Activated T-helper 1 cell treated with anti-CD3 and anti-CD28 coated beads, Interleukin-2, amount 50 U/mL, for 16 hours (primary cell): ENCODE results near the gene NGEF.

ENCODE experiments used
- DNase-seq, 2 donors: peaks; one replicate each; pipeline ENCODE4 v3.0.0-alpha.2; 2020; ENCODE audit warnings: low read depth in 1 of 2, low spot score in 1 of 2

Gene NGEF

DNA sequence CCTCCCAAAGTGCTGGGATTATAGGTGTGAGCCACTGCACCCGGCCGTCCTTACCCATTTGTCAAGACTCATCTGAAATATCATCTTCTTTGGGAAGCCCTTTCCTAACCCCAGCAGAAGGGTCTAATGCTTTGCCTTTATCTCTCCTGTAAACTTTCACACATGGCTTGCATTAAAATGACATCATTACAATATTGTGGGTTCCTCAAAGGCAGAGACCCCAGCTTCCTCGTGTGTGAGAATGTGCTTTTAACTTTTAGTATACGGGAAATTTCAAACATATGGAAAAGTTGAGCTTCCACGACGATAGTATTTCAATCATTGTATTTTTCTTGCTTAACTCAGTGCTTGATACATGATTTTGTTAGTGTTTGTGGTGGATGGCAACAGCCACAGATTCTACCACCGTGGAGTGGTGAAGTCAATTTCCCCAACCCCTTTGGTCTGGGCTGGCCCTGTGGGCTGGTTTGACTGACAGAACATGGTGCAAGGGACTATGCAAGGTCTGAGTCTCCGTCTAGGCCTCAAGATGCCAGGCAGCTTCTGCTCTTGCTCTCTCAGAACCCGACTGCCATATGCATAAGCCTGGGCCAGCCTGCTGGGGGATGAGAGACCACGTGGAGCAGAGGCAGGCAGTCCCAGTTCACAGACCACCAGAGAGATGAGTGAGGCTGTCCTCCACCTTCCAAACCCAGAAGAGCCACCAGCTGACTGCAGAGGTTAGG, 39.9 kb downstream of the NGEF start:
- DNase-seq: no peak

- no peak for DNase-seq
Measured at GRCh38 chr2:232971744-232972143, 41.3 kb downstream of the NGEF start.

GRCh38 chr2:232970051-232970450, 43.0 kb downstream of the NGEF start:
- DNase-seq: no peak

DNA sequence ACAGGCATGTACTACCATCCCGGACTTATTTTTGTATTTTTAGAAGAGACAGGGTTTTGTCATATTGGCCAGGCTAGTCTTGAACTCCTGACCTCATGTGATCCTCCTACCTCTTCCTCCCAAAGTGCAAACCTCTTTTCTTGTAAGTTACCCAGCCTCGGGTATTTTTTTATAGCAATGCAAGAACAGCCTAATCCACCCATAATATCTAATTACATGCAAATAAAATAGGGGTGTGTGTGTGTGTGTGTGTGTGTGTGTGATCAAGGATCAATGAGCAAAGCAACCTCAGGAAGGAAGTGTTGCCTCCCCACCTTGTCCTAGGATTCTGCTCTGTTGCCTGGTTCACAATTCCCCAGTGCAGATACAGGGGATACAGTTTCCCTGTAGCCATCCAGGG, 45.6 kb downstream of the NGEF start:
- no peak for DNase-seq

DNA sequence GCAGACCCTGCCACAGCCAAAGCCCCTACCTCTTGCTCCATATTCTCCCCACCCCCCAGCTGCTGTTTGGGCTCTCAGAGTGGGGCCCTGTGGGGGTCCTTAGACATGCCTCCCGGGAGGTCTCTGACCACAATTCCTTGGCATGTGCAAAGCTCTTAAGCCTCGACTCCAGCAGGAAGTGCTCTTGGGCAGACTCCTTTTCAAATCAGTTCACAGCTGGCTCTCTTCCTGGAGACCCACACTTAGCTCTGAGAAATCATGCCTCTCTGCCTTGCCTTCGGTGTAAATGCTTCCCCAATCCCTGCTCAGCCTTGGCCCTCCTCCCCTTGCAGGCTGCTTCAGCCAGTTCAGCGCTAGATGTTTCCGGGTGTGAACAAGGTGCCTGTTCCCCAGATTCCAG, 46.9 kb downstream of the NGEF start:
- DNase-seq: no peak

- DNase-seq: no peak
Measured at GRCh38 chr2:232963913-232964312, 49.1 kb downstream of the NGEF start.

- DNase-seq: no peak
Measured at GRCh38 chr2:232960862-232961261, 52.2 kb downstream of the NGEF start.

GRCh38 chr2:232959139-232959538, 53.9 kb downstream of the NGEF start:
- no peak for DNase-seq

DNA sequence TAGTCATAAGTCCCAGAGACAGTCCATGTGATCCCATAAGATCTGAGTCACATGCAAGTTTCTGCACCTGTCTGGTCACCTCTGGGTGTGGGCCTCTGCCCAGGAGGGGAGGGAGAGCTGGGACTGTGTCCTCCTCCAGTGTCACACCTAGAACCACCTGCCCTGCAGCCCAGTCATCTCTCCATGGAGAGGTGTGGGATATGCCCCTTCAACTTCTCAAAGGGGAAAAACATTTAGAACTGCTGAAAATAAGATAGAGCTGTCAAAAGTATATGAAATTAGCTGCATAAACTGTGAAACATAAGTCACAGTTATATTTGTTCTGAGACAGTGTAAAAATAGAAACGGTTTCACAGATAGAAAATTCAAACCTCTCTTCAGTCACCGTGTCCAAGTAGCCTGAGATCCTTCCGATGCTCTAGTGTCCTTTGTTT, 55.4 kb downstream of the NGEF start:
- no peak for DNase-seq

DNA sequence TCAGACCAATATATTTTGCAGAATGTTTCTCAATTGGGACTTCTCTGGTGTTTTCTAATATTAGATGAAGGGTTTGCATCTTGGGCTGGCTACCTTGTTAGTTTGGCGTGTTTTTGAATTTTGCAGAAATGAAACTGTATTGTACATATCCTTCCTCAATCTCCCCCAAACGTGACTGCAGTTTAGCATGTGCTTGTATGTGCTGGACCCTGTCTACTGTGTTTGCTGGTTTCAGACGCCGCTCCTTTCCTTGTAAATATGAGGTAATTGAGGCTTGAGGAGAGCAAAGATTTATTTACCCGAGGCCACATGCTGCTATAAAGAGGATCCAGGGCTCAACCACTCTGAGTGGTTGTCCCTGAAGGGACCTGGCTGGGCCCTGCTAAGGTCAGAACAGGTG, 57.2 kb downstream of the NGEF start:
- DNase-seq: no peak

- no peak for DNase-seq
Measured at GRCh38 chr2:232954691-232955090, 58.4 kb downstream of the NGEF start.

DNA sequence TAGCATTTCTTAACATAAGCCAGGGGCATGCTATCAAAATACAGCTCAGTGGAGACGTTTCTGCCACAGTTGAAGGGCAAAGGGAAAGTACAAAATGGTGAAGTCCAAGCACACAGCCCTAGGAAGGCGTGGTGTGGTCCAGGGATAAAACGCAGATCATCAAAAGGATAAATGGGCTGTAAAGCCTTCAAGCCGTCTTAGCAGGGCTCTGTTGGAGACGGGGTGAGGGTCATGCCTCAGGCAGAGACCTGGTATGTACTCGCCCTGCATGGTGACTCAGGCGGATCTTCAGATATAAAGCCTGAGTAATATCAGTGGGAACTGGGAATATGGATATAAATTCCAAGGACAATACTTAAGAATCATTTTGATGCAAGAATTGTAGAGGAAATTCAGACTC, 61.2 kb downstream of the NGEF start:
- DNase-seq: no peak

GRCh38 chr2:232951181-232951580, 61.9 kb downstream of the NGEF start:
- DNase-seq: no peak

- DNase-seq: no peak
Measured at GRCh38 chr2:232950751-232951150, 62.3 kb downstream of the NGEF start.

DNA sequence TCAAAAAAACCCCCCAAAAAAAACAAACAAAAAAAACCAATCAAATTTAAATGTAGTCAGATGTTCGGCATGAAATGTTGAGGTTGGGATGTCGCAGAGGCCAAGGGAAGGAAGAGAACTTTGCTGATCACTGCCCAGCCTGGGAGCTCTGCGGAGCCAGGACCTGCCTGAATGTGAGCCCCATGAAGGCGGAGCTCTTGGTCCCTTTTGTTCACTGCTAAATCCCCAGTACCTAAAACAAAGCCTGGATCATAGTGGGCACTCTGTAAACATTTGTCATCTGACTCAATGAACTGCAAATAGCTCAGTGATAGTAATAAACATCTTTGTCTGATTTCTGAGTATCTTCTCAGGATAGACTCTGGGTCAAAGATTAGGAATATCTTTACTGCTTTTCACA, 64.0 kb downstream of the NGEF start:
- no peak for DNase-seq

GRCh38 chr2:232942831-232943230, 70.2 kb downstream of the NGEF start:
- DNase-seq: no peak

- DNase-seq: no peak
Measured at GRCh38 chr2:232941912-232942594, 71.0 kb downstream of the NGEF start.

GRCh38 chr2:232941400-232941799, 71.7 kb downstream of the NGEF start:
- DNase-seq: no peak

DNA sequence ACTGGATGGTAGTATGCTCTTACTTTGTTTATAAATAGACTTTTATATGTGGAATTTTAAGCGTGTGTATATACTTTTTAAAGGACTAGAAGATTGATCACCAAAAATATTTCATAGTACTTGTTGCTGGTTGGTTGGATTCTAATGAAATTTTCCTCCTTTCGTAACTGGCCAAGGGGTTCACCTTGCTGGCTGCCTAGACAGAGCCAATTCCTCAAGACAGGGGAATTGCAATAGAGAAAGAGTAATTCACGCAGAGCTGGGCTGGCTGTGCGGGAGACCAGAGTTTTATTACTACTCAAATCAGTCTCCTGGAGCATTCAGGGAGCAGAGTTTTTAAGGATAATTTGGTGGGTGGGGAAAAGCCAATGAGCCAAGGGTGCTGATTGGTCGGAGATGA, 72.3 kb downstream of the NGEF start:
- DNase-seq: no peak

DNA sequence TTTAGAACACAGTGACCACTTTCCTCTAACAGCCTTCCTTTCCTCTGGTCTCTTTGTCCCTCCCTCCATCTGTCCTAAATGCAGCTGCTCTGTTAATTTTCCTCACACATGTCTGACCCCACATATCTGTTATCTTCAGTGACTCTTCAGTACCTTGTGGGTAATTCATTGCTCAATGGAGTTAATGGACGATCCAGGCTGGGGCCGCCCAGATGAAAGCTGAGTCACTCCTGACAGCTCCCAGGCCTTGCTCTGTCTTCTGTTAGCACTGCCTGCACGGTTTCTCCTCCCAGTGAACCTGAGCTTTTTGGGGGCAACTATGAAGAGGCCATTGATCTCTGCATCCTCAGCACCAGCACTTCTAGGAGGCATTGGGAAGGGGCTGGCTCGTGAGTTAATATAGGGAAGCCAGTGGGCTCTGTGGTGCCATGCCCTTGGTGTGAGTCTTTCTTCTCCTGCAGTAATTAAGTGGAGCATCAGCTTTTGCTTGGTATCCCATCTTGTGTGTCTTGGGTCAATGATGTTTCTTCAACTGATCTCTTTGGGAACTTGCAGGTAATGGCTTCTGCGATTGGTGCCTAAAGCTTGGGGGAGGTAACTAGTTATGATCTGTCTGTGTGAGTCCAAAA, 75.7 kb downstream of the NGEF start:
- no peak for DNase-seq

DNA sequence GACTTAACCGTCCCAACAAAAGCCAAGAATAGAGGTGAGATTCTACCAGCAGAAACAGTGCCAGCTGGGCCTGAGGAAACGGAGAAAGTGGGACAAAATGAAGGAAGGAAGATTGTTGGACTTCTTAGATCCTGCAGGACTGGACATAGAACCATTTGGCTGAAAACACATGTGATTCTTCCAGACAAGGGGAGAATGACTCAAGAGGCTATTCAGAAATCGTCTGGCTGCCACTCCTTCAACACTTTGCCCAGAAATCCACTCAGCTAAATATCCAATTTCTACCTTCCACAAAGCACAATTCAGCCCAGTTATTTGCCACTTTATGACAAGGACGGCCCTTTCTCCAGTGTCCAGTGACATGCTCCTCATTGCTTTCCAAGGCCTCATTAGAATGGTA, 81.4 kb downstream of the NGEF start:
- no peak for DNase-seq

DNA sequence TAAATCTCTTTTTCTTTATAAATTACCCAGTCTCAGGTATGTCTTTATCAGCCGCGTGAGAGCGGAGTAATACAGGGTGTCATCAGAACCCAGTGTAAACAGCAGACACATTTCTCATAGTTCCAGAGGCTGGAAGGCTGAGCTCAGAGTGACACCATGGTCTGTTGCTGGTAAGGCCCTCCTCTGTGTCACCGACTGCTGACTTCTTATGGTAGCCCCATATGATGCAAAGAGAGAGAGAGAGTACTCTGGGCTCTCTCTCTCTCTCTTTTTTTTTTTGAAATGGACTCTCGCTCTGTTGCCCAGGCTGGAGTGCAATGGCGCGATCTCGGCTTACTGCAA, 83.0 kb downstream of the NGEF start:
- no peak for DNase-seq
